NCI-H748 (cell line): ENCODE data around the gene SRM.
A peak's percentile ranks its signal among the peaks of the same experiment; 100 is the strongest.
"Not testable (repeated sequence)": the region's sequence is repeated elsewhere in the genome, so short reads cannot be mapped to it uniquely, and the experiment has no call there.

Experiments used
- DNase-seq: peaks from one replicate; lab custom pipeline; 2025; ENCODE audit not compliant: unreplicated experiment; lab: John Stamatoyannopoulos, UW

SRM gene

GRCh38 chr1:11023201-11023600, 36.6 kb downstream of the SRM start:
- DNase-seq = no peak

- DNase-seq = no peak
These were observed 39.8 kb downstream of the SRM start for GRCh38 chr1:11019971-11020370.

GRCh38 chr1:11019358-11019757, 40.5 kb downstream of the SRM start:
- not testable (repeated sequence) for DNase-seq

GRCh38 chr1:11013160-11013531, 46.7 kb downstream of the SRM start:
- peak; percentile 33 for DNase-seq

GRCh38 chr1:11012260-11013159, 47.3 kb downstream of the SRM start, which contains the start of gene TARDBP:
Gene TARDBP (plus strand): TSS chr1:11012654. CDS start chr1:11013728, 1,074 bp downstream.
- peak; percentile 87 for DNase-seq
